GM23248 (cell line): ENCODE data around the gene MDM4. TPM values are rescaled to one million over a fixed set of nuclear protein-coding genes. Genes with fewer than 3 reads are reported as not detected.

Experiments used
- DNase-seq: peaks from one replicate; pipeline ENCODE4 v3.0.0-alpha.2; 2015
- H2AFZ ChIP-seq: fragments of 200-600 bp; sonication (generic); 2 replicates; pipeline ENCODE4 v1.6.1; 2016; ENCODE audit warnings: antibody characterized with exemption
- H3F3A ChIP-seq: fragments of 200-600 bp; sonication (generic); 2 replicates; pipeline ENCODE4 v1.6.1; 2016; ENCODE audit warnings: mild to moderate bottlenecking, antibody characterized with exemption, mixed run types; ENCODE audit not compliant: insufficient read depth
- H3K27ac ChIP-seq: fragments of 200-600 bp; sonication (generic); 2 replicates; pipeline ENCODE4 v1.5.1; 2016; ENCODE audit warnings: mild to moderate bottlenecking
- H3K27me3 ChIP-seq: fragments of 200-600 bp; sonication (generic); replicated peaks from 2 replicates; pipeline ENCODE4 v1.6.1; 2016; ENCODE audit warnings: mild to moderate bottlenecking; ENCODE audit not compliant: insufficient read depth
- H3K36me3 ChIP-seq: fragments of 200-600 bp; sonication (generic); 2 replicates; pipeline ENCODE4 v1.6.1; 2016; ENCODE audit warnings: low read depth, mild to moderate bottlenecking
- H3K4me1 ChIP-seq: fragments of 200-600 bp; sonication (generic); 2 replicates; pipeline ENCODE4 v1.6.1; 2016; ENCODE audit warnings: mild to moderate bottlenecking; ENCODE audit not compliant: insufficient read depth
- H3K4me2 ChIP-seq: fragments of 200-600 bp; sonication (generic); one replicate; pipeline ENCODE4 v1.6.1; 2016; ENCODE audit warnings: mild to moderate bottlenecking; ENCODE audit not compliant: unreplicated experiment
- H3K4me3 ChIP-seq: fragments of 200-600 bp; sonication (generic); 2 replicates; pipeline ENCODE4 v1.5.1; 2016; ENCODE audit warnings: mild to moderate bottlenecking
- H3K79me2 ChIP-seq: fragments of 200-600 bp; sonication (generic); 2 replicates; pipeline ENCODE4 v1.6.1; 2016; ENCODE audit warnings: mild to moderate bottlenecking; ENCODE audit not compliant: insufficient read depth
- H3K9ac ChIP-seq: fragments of 200-600 bp; sonication (generic); 2 replicates; pipeline ENCODE4 v1.6.1; 2016; ENCODE audit warnings: mild to moderate bottlenecking
- H3K9me2 ChIP-seq: fragments of 200-600 bp; sonication (generic); 2 replicates; pipeline ENCODE4 v1.6.1; 2016; ENCODE audit warnings: mixed run types, mild to moderate bottlenecking, moderate library complexity; ENCODE audit not compliant: insufficient read depth
- H3K9me3 ChIP-seq: fragments of 200-600 bp; sonication (generic); one replicate; pipeline ENCODE4 v1.6.1; 2017; ENCODE audit warnings: low read depth
- H4K20me1 ChIP-seq: fragments of 200-600 bp; sonication (generic); 2 replicates; pipeline ENCODE4 v1.6.0; 2016; ENCODE audit not compliant: insufficient read depth
- EZH2 ChIP-seq: fragments of 200-600 bp; sonication (generic); IDR thresholded peaks from 2 replicates; pipeline ENCODE4 v1.6.1; 2018; ENCODE audit warnings: antibody characterized with exemption, mild to moderate bottlenecking; ENCODE audit not compliant: insufficient read depth, poor library complexity, severe bottlenecking
- EZH2phosphoT487 ChIP-seq: fragments of 200-600 bp; sonication (generic); IDR thresholded peaks from 2 replicates; pipeline ENCODE4 v1.6.1; 2018; ENCODE audit warnings: antibody characterized with exemption, moderate library complexity, mild to moderate bottlenecking, low read depth; ENCODE audit not compliant: insufficient read depth
- WGBS, 2 experiments: methylation state at CpG; one replicate each; pipeline ENCODE4 v1.1.6; 2015 to 2017; ENCODE audit warnings: low lambda C conversion rate in 2 of 2, low coverage in 1 of 2; ENCODE audit errors: missing lambda C conversion rate in 2 of 2; 5-methylcytosine and 5-hydroxymethylcytosine counted together
- in situ Hi-C: fragments of 300-500 bp; cut with MboI; formaldehyde crosslinking; loops from 2 replicates; pipeline ENCODE4 v1.15.0; 2020
- polyA plus RNA-seq: library from polyadenylated mRNA; unstranded; fragments of >200 nt; fragmentation: Nextera tagmentation; extraction: Ambion mirVana; gene quantifications from 2 replicates; pipeline ENCODE4 v1.2.1, GENCODE V29; 2016
- total RNA-seq: library from RNA; depleted of rRNA; stranded (reverse); fragments of >200 nt; shearing (Covaris generic); gene quantifications from 2 replicates; pipeline ENCODE4 v1.2.3, GENCODE V29; 2014

Gene MDM4
- total and polyA plus RNA-seq, 2 experiments from 2014 or later = 9.6 to 12.6 TPM

- H3K27me3 ChIP-seq = 0 out of 2 replicates have a peak, but pooled peaks cover 8% of the 10 kb centered on the region
- 71% methylated on average over 6 of the region's 6 CpGs for WGBS, 2 experiments
- in situ Hi-C loops = no loop called here
- H3K4me3 ChIP-seq = no peak overlapping the region
- H3K9me3 ChIP-seq = no peaks in the 10 kb centered on the region
- H3K4me2 ChIP-seq = no peak overlapping the region
- no peaks in the 10 kb centered on the region for H3K79me2 ChIP-seq
- no peak overlapping the region for H3K9ac ChIP-seq
- TF ChIP-seq EZH2phosphoT487 (no peak), EZH2 (no peak)
- no peaks in the 10 kb centered on the region for H4K20me1 ChIP-seq
- H3F3A ChIP-seq = peaks cover 8% of the 10 kb centered on the region; the same call in 1 of the 2 replicates
- peaks cover 14% of the 10 kb centered on the region for H3K4me1 ChIP-seq
- no peak overlapping the region for H2AFZ ChIP-seq
- no peaks in the 10 kb centered on the region for H3K36me3 ChIP-seq
- DNase-seq = no peak
- H3K9me2 ChIP-seq = no peaks in the 10 kb centered on the region
- H3K27ac ChIP-seq = no peak overlapping the region
Measured at GRCh38 chr1:204495777-204496176, 20.4 kb upstream of the MDM4 start.

GRCh38 chr1:204498981-204499380 lies 17.2 kb upstream of the MDM4 start:
- peaks cover 8% of the 10 kb centered on the region; the same call in 1 of the 2 replicates for H3F3A ChIP-seq
- no peak overlapping the region for H3K27ac ChIP-seq
- no peak overlapping the region for H3K4me2 ChIP-seq
- H3K79me2 ChIP-seq = no peaks in the 10 kb centered on the region
- no peak overlapping the region for H3K4me3 ChIP-seq
- in situ Hi-C loops = no loop called here
- 0 out of 2 replicates have a peak, but pooled peaks cover 8% of the 10 kb centered on the region for H3K27me3 ChIP-seq
- H3K4me1 ChIP-seq = peaks cover 7% of the 10 kb centered on the region; the same call in 1 of the 2 replicates
- H4K20me1 ChIP-seq = no peaks in the 10 kb centered on the region
- H3K36me3 ChIP-seq = no peaks in the 10 kb centered on the region
- TF ChIP-seq EZH2phosphoT487 = no peak
- no peak for TF ChIP-seq EZH2
- WGBS, 2 experiments = 58% methylated on average over 3 of the region's 3 CpGs
- no peaks in the 10 kb centered on the region for H3K9me3 ChIP-seq
- no peak overlapping the region for H2AFZ ChIP-seq
- no peak for DNase-seq
- no peaks in the 10 kb centered on the region for H3K9me2 ChIP-seq
- H3K9ac ChIP-seq = no peak overlapping the region

GRCh38 chr1:204499511-204500468 lies 16.4 kb upstream of the MDM4 start:
- H4K20me1 ChIP-seq = no peaks in the 10 kb centered on the region
- no peaks in the 10 kb centered on the region for H3K79me2 ChIP-seq
- H3K27me3 ChIP-seq = 0 out of 2 replicates have a peak, but pooled peaks cover 8% of the 10 kb centered on the region
- H3K9me2 ChIP-seq = no peaks in the 10 kb centered on the region
- WGBS, 2 experiments = 82 to 85% methylated on average over 7 of the region's 7 CpGs
- H3K4me2 ChIP-seq = no peak overlapping the region
- H3K36me3 ChIP-seq = no peaks in the 10 kb centered on the region
- H3K9ac ChIP-seq = no peak overlapping the region
- no peak overlapping the region for H3K4me3 ChIP-seq
- no peak for DNase-seq
- no peak overlapping the region for H3K27ac ChIP-seq
- peaks cover 7% of the 10 kb centered on the region; the same call in 1 of the 2 replicates for H3F3A ChIP-seq
- no peak for TF ChIP-seq EZH2
- TF ChIP-seq EZH2phosphoT487 = no peak
- peaks cover 6% of the 10 kb centered on the region; the same call in 1 of the 2 replicates for H3K4me1 ChIP-seq
- H2AFZ ChIP-seq = no peak overlapping the region
- in situ Hi-C loops = loop anchor here (10.0 kb wide), 1 partner anchor 55 kb away; no protein-coding TSS in a partner anchor
- H3K9me3 ChIP-seq = no peaks in the 10 kb centered on the region

- no peaks in the 10 kb centered on the region for H3K36me3 ChIP-seq
- no peak for DNase-seq
- H3K4me3 ChIP-seq = no peak overlapping the region
- TF ChIP-seq EZH2 = no peak
- no peak for TF ChIP-seq EZH2phosphoT487
- H3K4me1 ChIP-seq = no peaks in the 10 kb centered on the region
- WGBS, 2 experiments = 45 to 47% methylated on average over 6 of the region's 6 CpGs
- H3K9me2 ChIP-seq = no peaks in the 10 kb centered on the region
- no peak overlapping the region for H3K27ac ChIP-seq
- no peaks in the 10 kb centered on the region for H3K9me3 ChIP-seq
- 0 out of 2 replicates have a peak, but pooled peaks cover 3% of the 10 kb centered on the region for H4K20me1 ChIP-seq
- no peaks in the 10 kb centered on the region for H3K27me3 ChIP-seq
- in situ Hi-C loops = loop anchor here (10.0 kb wide), 1 partner anchor 57 kb away; no protein-coding TSS in a partner anchor
- no peaks in the 10 kb centered on the region for H3K79me2 ChIP-seq
- no peak overlapping the region for H2AFZ ChIP-seq
- no peak overlapping the region for H3K4me2 ChIP-seq
- H3K9ac ChIP-seq = no peak overlapping the region
- H3F3A ChIP-seq = peaks cover 15% of the 10 kb centered on the region
Measured at GRCh38 chr1:204502241-204502640, 14.0 kb upstream of the MDM4 start.
